Transverse colon (tissue), 4 donors: ENCODE measurements around the gene PDE4B.

Experiments
- CTCF ChIP-seq, 5 experiments: fragments of 200-600 bp in 3 of 5; fragments of 450-650 bp in 2 of 5; sonication (generic) in 3 of 5; IDR thresholded peaks; 1 replicate in 2 of 5; 2 replicates in 3 of 5; pipeline ENCODE4 v1.5.1; 2016 to 2017; ENCODE audit warnings: antibody characterized with exemption in 5 of 5, inconsistent platforms in 3 of 5, mild to moderate bottlenecking in 2 of 5, moderate library complexity in 1 of 5
- EP300 ChIP-seq: sonication (generic); formaldehyde crosslinking; IDR thresholded peaks from one replicate; pipeline ENCODE4 v1.6.1; 2017; ENCODE audit warnings: antibody characterized with exemption, low read depth
- POLR2A ChIP-seq: fragments of 450-650 bp; IDR thresholded peaks from one replicate; pipeline ENCODE4 v1.6.1; 2016; ENCODE audit warnings: antibody characterized with exemption, mild to moderate bottlenecking, moderate library complexity
- POLR2AphosphoS5 ChIP-seq, 3 donors: sonication (generic); formaldehyde crosslinking; IDR thresholded peaks; one replicate each; pipeline ENCODE4 v1.6.1; 2016; ENCODE audit warnings: antibody characterized with exemption in 3 of 3

- TF ChIP-seq CTCF (IDR thresholded peaks at IDR 0.05) (no peak), POLR2A (no peak), POLR2AphosphoS5 (IDR thresholded peaks at IDR 0.05) (no peak), EP300 (no peak)
Measured at GRCh38 chr1:66397192-66397591, 604.5 kb downstream of the PDE4B start.
